Adrenal gland (tissue), 5 donors: Measurements from ENCODE around the gene ACACB.

ENCODE experiments used
- CTCF ChIP-seq, 6 experiments: fragments of 450-650 bp in 4 of 6; fragments of 200-600 bp in 2 of 6; sonication (generic) in 1 of 6; IDR thresholded peaks; 1 replicate in 5 of 6; 2 replicates in 1 of 6; pipeline versions ENCODE4 v1.5.1 to v1.8.0; 2016 to 2021; ENCODE audit warnings: antibody characterized with exemption in 6 of 6, mild to moderate bottlenecking in 2 of 6, moderate library complexity in 1 of 6
- POLR2A ChIP-seq, 2 donors: fragments of 450-650 bp; IDR thresholded peaks; one replicate each; pipeline ENCODE4 v1.6.1; 2017; ENCODE audit warnings: antibody characterized with exemption in 2 of 2, mild to moderate bottlenecking in 2 of 2, moderate library complexity in 1 of 2
- donor health status: DM: no; HTN: no; CAD: no.

GRCh38 chr12:109116611-109116949, 193 bp downstream of the ACACB start:
- no peak for TF ChIP-seq POLR2A (IDR thresholded peaks at IDR 0.05)
- no peak for TF ChIP-seq CTCF (IDR thresholded peaks at IDR 0.05)
